22Rv1 (cell line): ENCODE measurements around the gene LTBP1.

Experiments used
- H3K27ac ChIP-seq: fragments of 450-650 bp; 2 replicates; pipeline ENCODE4 v1.5.1; 2017
- ZFX ChIP-seq: fragments of 450-650 bp; IDR thresholded peaks from 2 replicates; pipeline ENCODE4 v1.6.1; 2017; ENCODE audit warnings: antibody characterized with exemption, borderline replicate concordance
- TF ChIP-seq, protein P1 (sequence below): fragments of 450-650 bp; IDR thresholded peaks from 2 replicates; pipeline ENCODE4 v1.5.1; 2017; ENCODE audit warnings: mild to moderate bottlenecking

Gene LTBP1

DNA sequence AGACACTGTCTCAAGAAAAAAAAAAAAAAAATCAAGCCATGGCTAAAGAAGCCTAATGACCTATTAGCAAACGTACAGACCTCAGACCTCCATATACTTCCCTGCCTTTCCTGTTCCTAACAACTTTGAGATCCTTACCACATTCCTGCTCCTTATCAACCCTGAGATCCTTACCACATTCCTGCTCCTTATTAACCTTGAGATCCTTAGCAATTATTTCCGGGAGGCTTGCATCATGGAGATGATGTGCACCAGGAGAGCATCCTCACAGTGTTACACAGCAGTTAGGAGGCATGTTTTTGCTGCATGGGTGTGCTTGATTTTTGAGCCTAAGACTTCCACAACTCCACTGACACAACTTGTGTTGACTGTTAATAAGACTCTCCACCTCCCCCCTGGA, 475.1 kb downstream of the LTBP1 start:
- no peak overlapping the region for H3K27ac ChIP-seq
- TF ChIP-seq ZFX: no peak
- TF ChIP-seq, protein P1, sequence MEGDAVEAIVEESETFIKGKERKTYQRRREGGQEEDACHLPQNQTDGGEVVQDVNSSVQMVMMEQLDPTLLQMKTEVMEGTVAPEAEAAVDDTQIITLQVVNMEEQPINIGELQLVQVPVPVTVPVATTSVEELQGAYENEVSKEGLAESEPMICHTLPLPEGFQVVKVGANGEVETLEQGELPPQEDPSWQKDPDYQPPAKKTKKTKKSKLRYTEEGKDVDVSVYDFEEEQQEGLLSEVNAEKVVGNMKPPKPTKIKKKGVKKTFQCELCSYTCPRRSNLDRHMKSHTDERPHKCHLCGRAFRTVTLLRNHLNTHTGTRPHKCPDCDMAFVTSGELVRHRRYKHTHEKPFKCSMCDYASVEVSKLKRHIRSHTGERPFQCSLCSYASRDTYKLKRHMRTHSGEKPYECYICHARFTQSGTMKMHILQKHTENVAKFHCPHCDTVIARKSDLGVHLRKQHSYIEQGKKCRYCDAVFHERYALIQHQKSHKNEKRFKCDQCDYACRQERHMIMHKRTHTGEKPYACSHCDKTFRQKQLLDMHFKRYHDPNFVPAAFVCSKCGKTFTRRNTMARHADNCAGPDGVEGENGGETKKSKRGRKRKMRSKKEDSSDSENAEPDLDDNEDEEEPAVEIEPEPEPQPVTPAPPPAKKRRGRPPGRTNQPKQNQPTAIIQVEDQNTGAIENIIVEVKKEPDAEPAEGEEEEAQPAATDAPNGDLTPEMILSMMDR: no peak

DNA sequence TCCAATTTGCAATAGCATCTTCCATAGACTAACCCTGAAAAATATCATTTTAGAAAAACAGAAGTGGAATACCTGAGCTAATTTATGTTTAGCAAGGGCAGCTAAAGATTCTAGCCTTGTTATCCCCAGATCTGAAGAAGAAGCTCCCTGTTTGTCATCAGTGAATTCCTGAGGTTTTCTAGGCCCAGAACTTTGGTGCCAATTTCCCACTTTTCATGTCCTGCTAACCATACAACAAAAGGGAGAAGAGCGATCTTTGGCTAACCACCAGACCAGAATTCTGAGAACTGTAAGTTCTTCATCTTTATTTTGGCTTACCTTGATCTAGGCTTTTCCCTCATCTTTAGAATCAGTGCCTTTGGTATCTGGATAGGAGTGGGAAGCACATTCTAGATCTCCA, 478.4 kb downstream of the LTBP1 start:
- H3K27ac ChIP-seq: no peak overlapping the region
- TF ChIP-seq, protein P1: no peak
- TF ChIP-seq ZFX: no peak

DNA sequence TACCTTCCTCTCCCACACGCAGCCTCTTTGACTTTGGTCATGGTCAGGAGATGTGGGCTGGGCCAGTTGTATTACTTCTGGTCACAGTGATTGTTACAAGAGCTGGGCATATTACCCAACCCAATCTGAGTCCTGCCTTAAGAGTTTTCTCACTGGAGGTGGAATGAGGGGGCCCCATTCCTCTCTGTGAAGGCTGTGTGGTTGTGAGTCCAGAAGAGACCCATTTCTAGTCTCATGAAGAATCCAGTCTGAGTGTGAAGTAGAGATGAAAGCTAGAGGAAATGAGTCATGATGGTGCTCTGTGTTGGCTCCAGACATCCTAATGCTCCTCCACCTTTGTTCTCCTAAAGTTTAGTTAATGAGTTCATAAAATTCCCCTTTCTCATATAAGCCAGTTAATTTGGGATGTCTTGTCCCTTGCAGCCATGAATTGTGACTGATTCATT, 478.9 kb downstream of the LTBP1 start:
- TF ChIP-seq, protein P1: no peak
- TF ChIP-seq ZFX: no peak
- no peak overlapping the region for H3K27ac ChIP-seq

DNA sequence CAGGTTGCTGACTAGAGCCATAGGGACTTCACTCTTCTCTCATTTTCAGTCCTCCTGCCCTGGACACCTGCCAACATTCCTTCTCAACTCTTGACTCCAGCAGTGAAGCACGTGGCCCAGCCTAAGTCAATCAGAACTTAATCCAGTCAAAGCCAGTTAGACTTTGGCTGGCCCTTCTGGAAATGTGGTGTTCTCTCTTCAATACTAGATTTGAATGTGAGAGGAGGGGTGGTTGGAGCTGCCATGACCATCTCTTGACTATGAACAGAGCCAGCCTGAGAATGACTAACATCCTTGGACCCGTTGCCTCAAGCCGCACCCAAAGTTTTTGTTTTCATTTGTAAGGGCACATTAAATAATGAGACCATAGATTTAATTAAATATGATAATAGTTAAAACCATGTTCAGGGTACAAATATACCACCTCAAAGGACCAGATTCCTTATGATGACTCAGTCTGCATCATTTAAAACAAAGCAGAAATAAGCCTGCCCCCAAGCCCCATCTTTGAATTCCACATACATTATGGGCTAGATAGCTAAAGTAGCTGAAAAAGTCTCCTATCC, 480.0 kb downstream of the LTBP1 start:
- TF ChIP-seq, protein P1: no peak
- no peak for TF ChIP-seq ZFX
- H3K27ac ChIP-seq: no peak overlapping the region

DNA sequence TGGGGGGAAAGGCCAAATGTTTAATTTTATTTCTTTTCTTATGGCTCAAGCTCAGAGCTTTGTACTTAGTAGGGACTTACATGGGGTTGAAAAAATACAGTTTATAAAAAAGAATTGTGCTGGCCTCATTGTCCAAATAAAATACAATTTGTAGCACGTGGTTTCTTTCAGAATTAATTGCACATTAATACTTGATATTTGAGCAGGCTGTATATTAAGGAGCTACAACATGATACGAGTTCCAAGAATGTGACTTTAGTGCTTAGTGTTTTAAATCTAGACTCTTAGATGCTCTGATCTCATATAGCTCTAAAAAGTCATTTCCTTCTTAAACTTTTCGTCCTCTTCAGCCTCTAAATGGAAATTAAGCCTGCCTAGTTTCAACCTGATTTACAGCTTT, 483.3 kb downstream of the LTBP1 start:
- TF ChIP-seq, protein P1: no peak
- TF ChIP-seq ZFX: no peak
- no peak overlapping the region for H3K27ac ChIP-seq

DNA sequence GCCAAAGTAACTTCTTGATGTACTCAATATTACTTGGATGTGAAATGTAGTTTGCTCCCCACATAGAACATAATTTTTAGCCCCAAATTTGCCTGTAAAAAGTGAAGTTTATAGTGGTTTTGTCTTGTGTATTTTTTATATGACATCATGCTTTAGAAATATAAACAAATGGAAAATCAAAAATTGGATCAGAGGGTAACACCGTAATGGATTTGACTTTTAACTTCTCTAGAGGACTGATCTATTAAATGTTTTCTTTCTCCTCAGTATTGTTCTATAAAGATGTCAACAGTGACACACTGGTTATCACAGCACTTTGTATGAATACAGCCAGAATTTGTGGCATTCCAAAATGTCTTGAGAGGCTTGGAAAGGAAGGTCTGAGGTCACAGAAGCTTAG, 484.1 kb downstream of the LTBP1 start:
- H3K27ac ChIP-seq: no peak overlapping the region

DNA sequence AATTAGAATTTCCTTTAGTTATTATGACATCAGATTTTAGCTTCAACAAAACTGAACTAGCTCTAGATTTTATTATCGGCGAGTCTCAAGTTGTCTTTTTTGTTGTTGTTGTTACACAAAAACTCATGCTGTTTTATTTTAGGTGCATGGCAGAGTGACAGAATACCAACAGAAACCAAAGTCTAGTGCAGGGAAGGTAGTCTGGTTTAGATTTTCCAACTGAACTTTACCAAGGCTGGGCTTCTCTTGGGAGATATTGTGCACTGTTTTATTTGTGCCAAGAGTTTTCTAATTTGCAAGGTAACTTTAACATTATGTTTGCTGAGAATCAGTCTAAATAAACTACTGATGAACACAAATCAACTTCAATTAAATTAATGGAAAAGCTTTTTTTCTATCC, 486.1 kb downstream of the LTBP1 start:
- TF ChIP-seq, protein P1: no peak
- TF ChIP-seq ZFX: no peak
- no peak overlapping the region for H3K27ac ChIP-seq

More for the DNA sequence above, 484.1 kb downstream of the LTBP1 start:
- no peak for TF ChIP-seq ZFX
- TF ChIP-seq, protein P1: no peak
